C4-2B (cell line): ENCODE measurements around the gene CEP170.

Source experiments
- ZFX ChIP-seq: fragments of 450-650 bp; IDR thresholded peaks from 2 replicates; pipeline ENCODE4 v1.6.1; 2017
- TF ChIP-seq, protein P1 (sequence below): fragments of 450-650 bp; conservative IDR thresholded peaks from 2 replicates; pipeline ENCODE4 v1.5.1; 2017; ENCODE audit warnings: mild to moderate bottlenecking

DNA sequence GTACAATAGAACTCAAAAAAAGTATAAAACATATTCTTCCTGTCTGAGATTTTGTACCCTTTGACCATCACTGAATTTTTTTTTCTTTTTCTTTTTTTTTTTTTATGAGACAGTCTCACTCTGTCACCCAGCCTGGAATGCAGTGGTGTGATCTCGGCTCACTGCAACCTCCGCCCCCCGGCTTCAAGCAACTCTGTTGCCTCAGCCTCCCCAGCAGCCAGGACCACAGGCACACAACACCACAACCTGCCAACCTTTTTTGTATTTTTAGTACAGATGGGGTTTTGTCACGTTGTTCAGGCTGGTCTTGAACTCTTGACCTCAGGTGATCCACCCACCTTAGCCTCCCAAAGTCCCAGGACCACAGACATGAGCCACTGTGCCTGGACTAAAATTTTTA lies 11.2 kb upstream of the CEP170 start:
- TF ChIP-seq, protein P1, sequence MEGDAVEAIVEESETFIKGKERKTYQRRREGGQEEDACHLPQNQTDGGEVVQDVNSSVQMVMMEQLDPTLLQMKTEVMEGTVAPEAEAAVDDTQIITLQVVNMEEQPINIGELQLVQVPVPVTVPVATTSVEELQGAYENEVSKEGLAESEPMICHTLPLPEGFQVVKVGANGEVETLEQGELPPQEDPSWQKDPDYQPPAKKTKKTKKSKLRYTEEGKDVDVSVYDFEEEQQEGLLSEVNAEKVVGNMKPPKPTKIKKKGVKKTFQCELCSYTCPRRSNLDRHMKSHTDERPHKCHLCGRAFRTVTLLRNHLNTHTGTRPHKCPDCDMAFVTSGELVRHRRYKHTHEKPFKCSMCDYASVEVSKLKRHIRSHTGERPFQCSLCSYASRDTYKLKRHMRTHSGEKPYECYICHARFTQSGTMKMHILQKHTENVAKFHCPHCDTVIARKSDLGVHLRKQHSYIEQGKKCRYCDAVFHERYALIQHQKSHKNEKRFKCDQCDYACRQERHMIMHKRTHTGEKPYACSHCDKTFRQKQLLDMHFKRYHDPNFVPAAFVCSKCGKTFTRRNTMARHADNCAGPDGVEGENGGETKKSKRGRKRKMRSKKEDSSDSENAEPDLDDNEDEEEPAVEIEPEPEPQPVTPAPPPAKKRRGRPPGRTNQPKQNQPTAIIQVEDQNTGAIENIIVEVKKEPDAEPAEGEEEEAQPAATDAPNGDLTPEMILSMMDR = no peak
- no peak for TF ChIP-seq ZFX
